Kidney capillary endothelial cell (primary cell): ENCODE results near the gene IL1RAPL1.

Source experiments
- DNase-seq: peaks from one replicate; pipeline ENCODE4 v3.0.0-alpha.2; 2018; ENCODE audit warnings: low spot score

IL1RAPL1 gene

GRCh38 chrX:29652484-29652883 is 1065.2 kb downstream of the IL1RAPL1 start:
- DNase-seq: no peak

GRCh38 chrX:29653721-29654120 is 1066.5 kb downstream of the IL1RAPL1 start:
- no peak for DNase-seq

DNA sequence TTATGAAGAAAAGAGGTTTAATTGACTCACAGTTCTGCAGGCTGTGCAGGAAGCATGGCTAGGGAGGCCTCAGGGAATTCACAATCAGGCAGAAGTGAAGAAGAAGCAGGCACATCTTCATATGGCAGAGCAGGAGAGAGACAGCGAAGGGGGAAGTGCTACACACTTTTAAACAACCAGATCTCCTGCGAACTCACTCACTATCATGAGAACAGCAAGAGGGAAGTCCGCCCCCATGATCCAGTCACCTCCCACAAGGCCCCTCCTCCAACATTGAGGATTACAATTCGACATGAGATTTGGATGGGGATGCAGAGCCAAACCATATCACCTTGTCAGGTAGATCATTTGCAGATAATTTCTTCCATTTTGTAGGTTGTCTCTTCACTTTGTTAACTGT is 1072.7 kb downstream of the IL1RAPL1 start:
- DNase-seq: no peak

- DNase-seq: peak; percentile 59
Measured at GRCh38 chrX:29661290-29661689, 1074.0 kb downstream of the IL1RAPL1 start.

DNA sequence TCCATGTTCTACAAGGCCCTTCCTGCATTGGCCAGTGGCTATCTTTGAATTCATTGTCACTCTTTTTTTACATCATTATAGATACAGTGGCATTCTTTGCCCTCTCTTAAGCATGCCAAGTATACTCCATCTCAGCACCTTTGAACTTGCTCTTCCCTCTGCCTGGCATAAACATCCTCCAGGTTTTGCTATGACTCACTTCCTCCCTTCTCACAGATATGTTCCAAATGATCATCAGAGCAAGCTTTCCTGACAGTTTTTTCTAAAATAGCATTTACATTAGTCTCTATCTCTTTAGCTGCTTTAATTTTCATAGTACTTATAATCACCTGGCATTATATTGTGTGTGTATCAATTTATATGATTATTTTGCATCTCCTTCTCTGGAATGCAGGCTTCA is 1074.9 kb downstream of the IL1RAPL1 start:
- DNase-seq: peak; percentile 90

GRCh38 chrX:29662759-29663503 is 1075.7 kb downstream of the IL1RAPL1 start:
- DNase-seq: peak; percentile 94

GRCh38 chrX:29665532-29665931 is 1078.3 kb downstream of the IL1RAPL1 start:
- no peak for DNase-seq

DNA sequence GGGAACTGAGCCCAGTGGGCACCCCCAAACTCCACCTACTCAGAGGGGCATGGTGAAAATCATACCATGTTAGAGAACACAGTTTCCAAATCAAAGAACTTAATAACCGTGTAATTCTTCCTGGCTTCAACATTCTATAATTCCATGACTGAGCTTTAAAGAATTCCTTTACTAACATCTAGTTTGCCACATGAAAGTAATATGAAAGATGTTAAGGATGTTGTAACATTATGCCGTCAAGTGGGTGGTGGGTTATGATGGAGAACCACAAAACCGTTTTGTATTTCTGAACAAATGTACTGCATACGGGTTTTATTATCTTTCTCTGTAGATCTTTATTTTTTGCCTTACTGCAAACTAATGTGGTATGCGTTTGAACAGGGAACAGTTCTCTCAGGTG is 1079.1 kb downstream of the IL1RAPL1 start:
- no peak for DNase-seq

DNA sequence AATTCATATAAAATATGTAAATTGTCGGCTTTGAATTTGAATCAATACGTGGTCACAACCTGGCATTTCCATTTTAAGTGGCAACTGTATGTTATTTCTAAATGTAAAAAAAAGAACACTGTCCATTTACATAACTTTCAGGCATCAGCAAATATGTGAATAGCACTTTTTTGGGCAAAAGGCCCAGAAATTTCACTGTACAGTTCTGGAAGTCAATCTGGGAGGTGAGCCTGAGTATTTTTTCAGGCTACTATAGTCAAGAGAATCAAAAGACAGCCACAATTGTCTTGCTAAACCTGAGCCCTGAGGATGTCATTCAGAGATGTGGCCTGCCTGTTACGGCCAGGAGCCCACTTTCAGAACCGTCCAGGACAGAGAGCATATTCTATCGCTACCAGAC is 1084.2 kb downstream of the IL1RAPL1 start:
- no peak for DNase-seq

- peak; percentile 7 for DNase-seq
Measured at GRCh38 chrX:29687687-29688086, 1100.4 kb downstream of the IL1RAPL1 start.

- DNase-seq: no peak
Measured at GRCh38 chrX:29690061-29690460, 1102.8 kb downstream of the IL1RAPL1 start.

- no peak for DNase-seq
Measured at GRCh38 chrX:29691044-29691443, 1103.8 kb downstream of the IL1RAPL1 start.

DNA sequence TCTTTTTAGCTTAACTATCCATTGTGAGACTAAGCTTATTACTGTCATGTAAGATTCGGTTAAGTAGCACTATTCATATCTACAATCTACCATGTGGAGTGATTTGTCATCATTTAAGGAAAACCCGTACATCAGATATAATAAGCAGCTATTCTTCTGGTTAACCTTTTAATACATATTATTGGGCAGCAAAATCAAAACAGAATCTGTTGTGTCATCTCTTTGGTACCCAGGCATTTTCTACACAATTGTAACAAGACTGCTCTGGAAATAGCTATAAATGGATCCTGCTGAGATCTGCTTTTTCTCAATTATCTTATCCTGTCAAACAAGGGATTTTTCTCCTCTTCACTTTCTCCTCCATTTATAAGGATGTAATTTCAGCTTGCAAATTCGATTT is 1106.7 kb downstream of the IL1RAPL1 start:
- DNase-seq: no peak

- no peak for DNase-seq
Measured at GRCh38 chrX:29699239-29699638, 1112.0 kb downstream of the IL1RAPL1 start.

DNA sequence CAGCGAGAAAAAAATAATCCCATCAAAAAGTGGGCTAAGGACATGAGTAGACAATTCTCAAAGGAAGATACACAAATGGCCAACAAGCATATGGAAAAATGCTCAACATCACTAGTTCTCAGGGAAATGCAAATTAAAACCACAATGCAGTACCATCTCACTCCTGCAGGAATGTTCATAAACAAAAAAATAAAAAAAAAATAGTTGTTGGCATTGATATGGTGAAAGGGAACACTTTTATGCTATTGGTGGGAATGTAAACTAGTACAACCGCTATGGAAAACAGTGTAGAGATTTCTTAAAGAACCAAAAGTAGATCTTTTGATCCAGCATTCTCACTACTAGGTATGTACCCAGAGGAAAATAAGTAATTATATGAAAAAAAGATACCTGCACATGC is 1119.8 kb downstream of the IL1RAPL1 start:
- no peak for DNase-seq

DNA sequence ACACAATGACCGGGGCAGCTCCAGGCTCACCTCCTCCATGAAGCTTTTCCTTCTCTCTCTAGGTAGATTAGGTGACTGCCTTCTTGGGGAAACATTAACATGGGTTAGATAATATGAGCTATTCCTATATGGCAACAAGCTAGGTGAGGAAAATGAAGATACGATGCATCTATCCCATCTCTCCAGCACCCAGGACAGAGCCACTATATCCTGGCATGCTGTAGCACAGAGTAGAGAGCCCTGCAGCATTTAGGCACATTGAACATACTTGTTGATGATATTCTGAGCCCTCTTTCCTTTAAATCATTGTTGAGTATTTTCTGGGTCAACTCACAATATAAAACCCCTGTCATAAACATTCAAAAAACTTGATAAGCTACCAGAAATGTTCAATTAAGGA is 1133.9 kb downstream of the IL1RAPL1 start:
- no peak for DNase-seq

DNA sequence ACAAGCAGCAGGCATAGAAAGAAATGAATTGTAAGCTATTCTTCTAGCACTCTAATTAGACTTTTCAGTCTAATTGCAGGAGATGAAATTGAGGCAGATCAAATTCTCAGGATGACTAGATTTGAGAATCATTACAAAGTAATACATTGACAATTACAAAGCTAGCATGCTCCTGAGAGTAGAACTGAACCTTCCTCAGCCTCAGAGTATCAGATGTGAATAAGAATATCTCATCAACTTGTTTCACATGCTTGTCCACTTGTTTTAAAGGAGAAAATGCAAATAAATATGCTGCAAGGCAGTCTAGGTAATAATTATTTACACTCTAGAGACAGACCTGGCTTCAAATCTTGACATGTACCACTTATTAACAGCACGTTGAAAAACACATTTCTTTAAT is 1137.1 kb downstream of the IL1RAPL1 start:
- no peak for DNase-seq

GRCh38 chrX:29726811-29727210 is 1139.6 kb downstream of the IL1RAPL1 start:
- DNase-seq: no peak

DNA sequence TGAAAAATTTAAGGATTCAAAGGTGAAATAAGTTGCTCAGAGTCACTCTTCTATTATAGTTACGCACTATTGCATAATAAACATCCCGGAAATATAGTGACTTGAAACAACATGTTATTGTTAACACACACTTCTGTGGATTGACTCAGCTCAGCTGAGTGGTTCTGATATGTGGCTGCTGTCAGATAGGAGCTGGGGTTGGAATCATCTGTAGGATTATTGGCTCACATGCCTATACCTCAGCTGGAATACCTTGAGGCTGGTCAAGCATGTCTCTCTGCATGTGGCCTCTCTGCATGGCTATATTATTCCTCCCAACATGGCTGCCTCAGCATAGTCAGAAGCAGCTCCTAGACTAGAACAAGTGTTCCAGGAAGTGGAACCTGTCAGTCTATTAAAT is 1141.4 kb downstream of the IL1RAPL1 start:
- no peak for DNase-seq

- no peak for DNase-seq
Measured at GRCh38 chrX:29744966-29745365, 1157.7 kb downstream of the IL1RAPL1 start.

GRCh38 chrX:29746326-29746725 is 1159.1 kb downstream of the IL1RAPL1 start:
- DNase-seq: no peak

DNA sequence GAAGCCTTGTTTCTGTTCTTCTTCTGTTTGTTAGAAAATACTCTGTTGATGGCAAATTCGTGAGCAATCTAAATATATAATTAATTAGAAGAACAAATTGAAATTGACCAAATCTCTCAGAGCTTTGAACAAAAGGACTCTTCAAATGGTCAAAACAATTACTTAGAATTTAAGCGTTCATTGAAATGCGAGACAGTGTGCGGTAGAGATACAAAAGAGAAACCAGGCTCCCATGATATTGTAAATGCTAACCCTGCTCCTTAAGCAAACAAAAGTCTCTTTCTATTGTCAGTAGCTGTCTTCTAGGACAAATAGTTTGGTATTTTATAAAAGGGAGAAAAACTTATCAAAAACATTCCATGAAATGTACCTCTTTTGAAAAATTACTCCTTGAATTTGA is 1174.8 kb downstream of the IL1RAPL1 start:
- no peak for DNase-seq

DNA sequence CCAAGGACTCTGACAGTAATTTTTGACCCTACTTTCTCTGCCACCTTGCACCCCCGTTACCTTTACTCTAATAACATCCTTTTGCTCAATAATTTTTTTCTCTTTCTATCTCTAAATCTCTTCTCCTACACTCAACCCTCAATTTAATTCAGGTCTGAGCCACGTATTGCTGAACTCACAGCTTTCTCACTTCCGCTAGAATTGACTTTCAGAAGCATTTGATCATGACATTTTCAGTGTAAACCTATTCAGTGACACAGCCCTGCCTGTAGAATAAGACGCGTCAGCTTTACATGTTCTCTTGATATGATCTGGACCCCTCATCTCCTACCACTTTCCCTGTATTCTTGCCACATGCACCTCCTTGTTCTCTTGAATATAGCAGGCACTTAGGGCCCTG is 1188.6 kb downstream of the IL1RAPL1 start:
- no peak for DNase-seq

GRCh38 chrX:29787656-29788055 is 1200.4 kb downstream of the IL1RAPL1 start:
- no peak for DNase-seq
